NCI-H1930 (cell line): Measurements from ENCODE around the gene ALS2CL.

Experiments used
- DNase-seq, 2 experiments: peaks; one replicate each; lab custom pipeline; 2025; lab: John Stamatoyannopoulos, UW

Gene ALS2CL

GRCh38 chr3:46676601-46677410, 16.7 kb downstream of the ALS2CL start:
- no peak for DNase-seq

- no peak for DNase-seq
Observed at GRCh38 chr3:46675843-46676567, 17.5 kb downstream of the ALS2CL start.

GRCh38 chr3:46675426-46675825, 18.1 kb downstream of the ALS2CL start:
- no peak for DNase-seq

- DNase-seq: no peak
Observed at GRCh38 chr3:46674031-46674845, 19.2 kb downstream of the ALS2CL start.

GRCh38 chr3:46673151-46674030, 20.1 kb downstream of the ALS2CL start:
- no peak for DNase-seq

- DNase-seq: no peak
Observed at GRCh38 chr3:46672349-46672695, 21.2 kb downstream of the ALS2CL start.

GRCh38 chr3:46671541-46672348, 21.7 kb downstream of the ALS2CL start:
- no peak for DNase-seq

GRCh38 chr3:46670891-46671427, 22.5 kb downstream of the ALS2CL start:
- no peak for DNase-seq

GRCh38 chr3:46670000-46670890, 23.2 kb downstream of the ALS2CL start:
- DNase-seq: no peak

GRCh38 chr3:46669191-46669999, 24.1 kb downstream of the ALS2CL start:
- DNase-seq: no peak

- DNase-seq: no peak
Observed at GRCh38 chr3:46668591-46668990, 24.9 kb downstream of the ALS2CL start.

- DNase-seq: no peak
Observed at GRCh38 chr3:46668116-46668515, 25.4 kb downstream of the ALS2CL start.

- no peak for DNase-seq
Observed at GRCh38 chr3:46667657-46668056, 25.8 kb downstream of the ALS2CL start.

GRCh38 chr3:46667061-46667621, 26.3 kb downstream of the ALS2CL start:
- DNase-seq: no peak

- no peak for DNase-seq
Observed at GRCh38 chr3:46666453-46666845, 27.0 kb downstream of the ALS2CL start.

GRCh38 chr3:46665763-46666452, 27.6 kb downstream of the ALS2CL start:
- DNase-seq: no peak

- no peak for DNase-seq
Observed at GRCh38 chr3:46664971-46665762, 28.3 kb downstream of the ALS2CL start.
